Testis (tissue), 5 donors: ENCODE results near the gene TIGD6. TPM values are rescaled to one million over a fixed set of nuclear protein-coding genes. Genes with fewer than 3 reads are reported as not detected.

ENCODE experiments used
- DNase-seq: peaks from one replicate; pipeline ENCODE4 v3.0.0-alpha.2; 2019
- H3K27ac ChIP-seq, 2 donors: fragments of 200-600 bp; sonication (generic); one replicate each; pipeline ENCODE4 v1.5.1; 2019
- H3K27me3 ChIP-seq: fragments of 200-600 bp; sonication (generic); one replicate; pipeline ENCODE4 v1.5.1; 2019
- H3K36me3 ChIP-seq: fragments of 200-600 bp; sonication (generic); one replicate; pipeline ENCODE4 v1.5.1; 2017; ENCODE audit warnings: low read depth; ENCODE audit errors: missing control alignments
- H3K4me1 ChIP-seq: fragments of 200-600 bp; sonication (generic); one replicate; pipeline ENCODE4 v1.5.1; 2019
- H3K4me3 ChIP-seq, 2 donors: fragments of 200-600 bp; sonication (generic); one replicate each; pipeline ENCODE4 v1.5.1; 2017 to 2019
- H3K9me3 ChIP-seq: fragments of 200-600 bp; sonication (generic); one replicate; pipeline ENCODE4 v1.5.1; 2017
- POLR2A ChIP-seq: fragments of 450-650 bp; IDR thresholded peaks from one replicate; pipeline ENCODE4 v1.6.1; 2017; ENCODE audit warnings: antibody characterized with exemption, mild to moderate bottlenecking, moderate library complexity
- WGBS, 2 donors: methylation state at CpG; one replicate each; pipeline ENCODE4 v1.1.5; 2018; 5-methylcytosine and 5-hydroxymethylcytosine counted together
- intact Hi-C: fragments of 100-400 bp; cut with DNase I; formaldehyde crosslinking; loops from one replicate; pipeline ENCODE4 v1.15.1; 2023; ENCODE audit warnings: low total_unique reads
- long read RNA-seq, 2 donors: transcript quantifications; one replicate each; lab custom pipeline, GENCODE V29; 2026
- polyA plus RNA-seq: library from polyadenylated mRNA; stranded (reverse); fragments of 350-450 nt; fragmentation: Illumina TruSeq; extraction: RNeasy Lipid Tissue Mini Kit (QIAGEN cat#74804); gene quantifications from one replicate; pipeline ENCODE4 v1.2.3, GENCODE V29; 2014; ENCODE audit warnings: low read depth, low replicate concordance; ENCODE audit not compliant: insufficient read depth
- total RNA-seq, 2 donors: library from RNA; depleted of rRNA; stranded (reverse); fragments of >200 nt; gene quantifications; one replicate each; pipeline ENCODE4 v1.2.3, GENCODE V29; 2016
- TF ChIP-seq, protein P1 (sequence below), 3 experiments: fragments of 450-650 bp in 2 of 3; fragments of 200-600 bp in 1 of 3; sonication (generic) in 1 of 3; IDR thresholded peaks; one replicate each; pipeline ENCODE4 v1.5.1; 2016 to 2019; ENCODE audit warnings: antibody characterized with exemption in 3 of 3, mild to moderate bottlenecking in 2 of 3, moderate library complexity in 1 of 3

TIGD6 gene
- total RNA-seq (1 to 10 TPM; 7.8 to 9.7 TPM), polyA plus RNA-seq (11.2 TPM)
- long read RNA-seq, donor 1, full-length matches to known transcripts, result 2 of 2 reads
- long read RNA-seq, donor 1, partial matches to known transcripts, result 0 of 2 reads
- long read RNA-seq, donor 1, other reads (novel, unspliced or antisense), result 0 of 2 reads
- long read RNA-seq, donor 2, full-length matches to known transcripts, result 6 of 13 reads
- long read RNA-seq, donor 2, partial matches to known transcripts, result 7 of 13 reads
- long read RNA-seq, donor 2, other reads (novel, unspliced or antisense), result 0 of 13 reads

DNA sequence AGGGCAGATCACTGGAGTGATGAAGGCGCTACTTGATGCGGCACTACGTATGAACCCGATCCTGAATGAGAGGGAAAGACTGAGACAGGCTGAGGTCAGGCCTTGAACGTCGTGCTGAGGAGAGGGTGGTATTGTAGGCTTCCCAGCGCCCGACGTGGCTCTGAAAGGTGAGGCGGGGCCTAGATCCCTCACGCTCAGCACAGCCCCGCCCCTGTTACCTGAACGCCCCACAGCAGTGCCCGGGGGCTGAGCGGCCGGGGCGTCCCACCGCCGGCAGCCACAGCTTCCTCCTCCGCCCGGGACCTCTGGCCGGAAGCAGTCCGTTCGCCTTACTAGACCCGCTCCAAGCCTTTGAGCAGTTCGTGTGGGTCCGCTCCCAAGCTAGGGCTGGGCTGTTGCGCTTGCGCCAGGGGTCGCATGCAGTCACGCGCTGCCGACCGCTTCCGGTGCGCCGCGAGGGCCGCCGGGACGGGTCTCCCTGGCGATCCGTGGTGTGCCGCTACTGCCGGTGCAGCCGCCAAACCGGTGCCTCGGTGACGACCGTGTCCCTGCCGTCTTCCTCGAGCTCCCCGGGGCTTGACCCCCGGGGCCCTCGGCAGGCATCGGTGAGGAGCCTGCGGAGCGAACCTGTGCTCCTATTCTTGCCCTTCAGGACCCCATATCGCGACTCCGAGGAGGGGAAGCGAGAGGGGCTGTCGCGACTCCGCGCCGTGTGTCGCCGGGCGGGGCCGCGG, at the start of gene TIGD6, which contains the start of gene HMGXB3:
Gene TIGD6, minus strand, starts transcription at position 399 of the 734 bp plus-strand sequence. CDS start 4,306 bp downstream, outside the sequence.
Gene HMGXB3, plus strand, starts transcription at position 484 of the 734 bp plus-strand sequence. CDS start 4,114 bp downstream, outside the sequence.
- Histone ChIP-seq H3K27ac (peak within 1 kb of the TSS; percentile 93 to 98), H3K4me3 (peak within 1 kb of the TSS; percentile 92 to 97), H3K27me3 (no peaks in the 10 kb centered on the region), H3K4me1 (peaks cover 26% of the 10 kb centered on the region), H3K9me3 (no peaks in the 10 kb centered on the region), H3K36me3 (no peaks in the 10 kb centered on the region)
- DNase-seq, result peak; percentile 94
- intact Hi-C loops, result no loop called here
- TF ChIP-seq POLR2A, result peak; percentile 58
- TF ChIP-seq, protein P1, sequence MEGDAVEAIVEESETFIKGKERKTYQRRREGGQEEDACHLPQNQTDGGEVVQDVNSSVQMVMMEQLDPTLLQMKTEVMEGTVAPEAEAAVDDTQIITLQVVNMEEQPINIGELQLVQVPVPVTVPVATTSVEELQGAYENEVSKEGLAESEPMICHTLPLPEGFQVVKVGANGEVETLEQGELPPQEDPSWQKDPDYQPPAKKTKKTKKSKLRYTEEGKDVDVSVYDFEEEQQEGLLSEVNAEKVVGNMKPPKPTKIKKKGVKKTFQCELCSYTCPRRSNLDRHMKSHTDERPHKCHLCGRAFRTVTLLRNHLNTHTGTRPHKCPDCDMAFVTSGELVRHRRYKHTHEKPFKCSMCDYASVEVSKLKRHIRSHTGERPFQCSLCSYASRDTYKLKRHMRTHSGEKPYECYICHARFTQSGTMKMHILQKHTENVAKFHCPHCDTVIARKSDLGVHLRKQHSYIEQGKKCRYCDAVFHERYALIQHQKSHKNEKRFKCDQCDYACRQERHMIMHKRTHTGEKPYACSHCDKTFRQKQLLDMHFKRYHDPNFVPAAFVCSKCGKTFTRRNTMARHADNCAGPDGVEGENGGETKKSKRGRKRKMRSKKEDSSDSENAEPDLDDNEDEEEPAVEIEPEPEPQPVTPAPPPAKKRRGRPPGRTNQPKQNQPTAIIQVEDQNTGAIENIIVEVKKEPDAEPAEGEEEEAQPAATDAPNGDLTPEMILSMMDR (IDR thresholded peaks at IDR 0.05), result peak in 1 of 3 experiments; percentile 36
- 0 to 1% methylated on average over 23 to 35 of the region's 72 CpGs for WGBS, 2 donors

DNA sequence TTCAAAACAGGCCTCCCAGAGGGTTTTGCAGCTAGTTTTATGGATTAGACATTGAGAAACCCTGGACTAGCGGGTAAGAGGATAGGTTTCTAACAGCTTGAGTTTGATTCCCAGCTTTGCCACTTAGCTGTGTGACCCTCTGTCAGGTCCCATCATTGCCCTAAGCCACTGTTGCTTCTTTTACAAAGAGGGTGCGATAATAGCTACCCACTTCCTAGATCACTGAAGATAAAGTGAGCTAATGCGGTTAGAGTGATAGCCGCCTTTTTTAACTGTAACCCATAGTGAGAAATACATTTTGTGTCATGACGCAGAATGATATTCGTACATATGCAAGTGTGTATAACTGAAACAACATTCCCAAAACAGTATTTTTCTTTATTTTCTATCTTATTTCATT, 45.6 kb upstream of the TIGD6 start:
- TF ChIP-seq, protein P1 (IDR thresholded peaks at IDR 0.05), result no peak
- TF ChIP-seq POLR2A, result no peak
- Histone ChIP-seq H3K36me3 (no peaks in the 10 kb centered on the region), H3K27ac (no peak overlapping the region), H3K27me3 (no peaks in the 10 kb centered on the region), H3K9me3 (no peaks in the 10 kb centered on the region), H3K4me1 (peaks cover 27% of the 10 kb centered on the region), H3K4me3 (no peak overlapping the region)
- DNase-seq, result no peak
- 95 to 96% methylated on average over 6 of the region's 6 CpGs for WGBS, 2 donors
- intact Hi-C loops, result no loop called here

DNA sequence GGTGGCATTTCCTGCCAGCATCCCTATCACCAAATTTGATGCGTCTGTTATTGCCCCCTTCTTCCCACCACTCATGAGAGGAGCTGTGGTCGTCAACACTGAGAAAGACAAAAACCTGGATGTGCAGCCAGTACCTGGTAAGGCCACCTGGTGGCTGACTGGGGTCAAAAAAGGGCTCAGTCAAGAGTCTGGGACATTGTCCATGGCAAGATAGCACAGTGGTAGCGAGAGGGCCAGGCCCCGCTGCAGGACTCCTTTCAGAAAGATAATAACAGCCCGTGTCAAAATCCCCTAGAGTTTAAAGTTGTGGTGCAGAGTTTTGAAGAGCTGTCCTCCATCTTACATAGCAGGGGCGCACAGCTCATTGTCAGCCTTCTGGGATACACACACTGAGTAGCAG, 45.1 kb upstream of the TIGD6 start:
- no peak for TF ChIP-seq POLR2A
- TF ChIP-seq, protein P1 (IDR thresholded peaks at IDR 0.05), result no peak
- no peak for DNase-seq
- WGBS, 2 donors, result 93 to 95% methylated on average over 6 of the region's 6 CpGs
- Histone ChIP-seq H3K4me3 (no peak overlapping the region), H3K36me3 (no peaks in the 10 kb centered on the region), H3K27ac (no peak overlapping the region), H3K9me3 (no peaks in the 10 kb centered on the region), H3K4me1 (peaks cover 27% of the 10 kb centered on the region), H3K27me3 (no peaks in the 10 kb centered on the region)
- intact Hi-C loops, result no loop called here

DNA sequence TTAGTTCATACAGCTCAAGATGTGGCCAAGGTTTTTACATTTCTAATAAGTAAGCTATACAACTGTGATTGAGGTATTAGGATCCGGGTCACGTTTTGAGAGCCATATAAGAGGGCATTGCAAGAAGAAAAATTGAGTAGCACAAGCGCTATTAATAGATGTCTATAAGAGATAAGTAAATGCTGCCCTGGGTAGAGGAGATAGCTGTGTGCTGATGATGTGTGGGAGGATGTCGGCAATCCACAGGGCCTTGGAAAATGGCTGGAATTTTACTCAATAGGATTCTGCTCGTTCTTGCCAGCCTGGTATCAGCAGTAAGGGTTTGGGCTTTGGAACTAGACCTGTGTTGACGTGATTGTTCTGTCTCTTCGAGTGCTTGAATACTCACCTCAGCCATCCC, 44.3 kb upstream of the TIGD6 start:
- H3K36me3 ChIP-seq, result no peaks in the 10 kb centered on the region
- no peak overlapping the region for H3K27ac ChIP-seq
- no peaks in the 10 kb centered on the region for H3K9me3 ChIP-seq
- intact Hi-C loops, result no loop called here
- no peak overlapping the region for H3K4me3 ChIP-seq
- no peaks in the 10 kb centered on the region for H3K27me3 ChIP-seq
- no peak for DNase-seq
- peaks cover 27% of the 10 kb centered on the region for H3K4me1 ChIP-seq
- WGBS, 2 donors, result 52 to 65% methylated on average over 7 of the region's 7 CpGs
- TF ChIP-seq, protein P1 (IDR thresholded peaks at IDR 0.05), result no peak
